WTC11 (cell line): ENCODE results near the gene CSK. TPM values are rescaled to one million over a fixed set of nuclear protein-coding genes. Genes with fewer than 3 reads are reported as not detected.

Experiments
- ATAC-seq: fragments of 200-7000 bp; cut with Tn5 transposase; 2 replicates; pipeline ENCODE4 v1.10.0; 2021; ENCODE audit warnings: mild to moderate bottlenecking, moderate library complexity
- CTCF ChIA-PET: fragments of 300-600 bp; sonication (Branson Sonifier 250); formaldehyde crosslinking; loops from one replicate; lab custom pipeline; 2021; ENCODE audit warnings: antibody characterized with exemption; lab: Charles Lee
- POLR2A ChIA-PET: fragments of 350-600 bp; sonication (Branson Sonifier 250); formaldehyde crosslinking; loops from one replicate; lab custom pipeline; 2021; ENCODE audit warnings: antibody characterized with exemption; lab: Charles Lee
- DNase-seq: peaks from one replicate; pipeline ENCODE4 v3.0.0; 2021; ENCODE audit warnings: low spot score
- H3K27ac Mint-ChIP-seq: 2 replicates; pipeline ENCODE4 v1.8.0; 2021; ENCODE audit warnings: mixed read lengths
- H3K27me3 Mint-ChIP-seq: 2 replicates; pipeline ENCODE4 v1.8.0; 2021; ENCODE audit warnings: low read depth, mild to moderate bottlenecking, moderate library complexity, mixed read lengths
- H3K36me3 Mint-ChIP-seq: 2 replicates; pipeline ENCODE4 v1.8.0; 2021; ENCODE audit warnings: mixed read lengths
- H3K4me1 Mint-ChIP-seq: 2 replicates; pipeline ENCODE4 v1.8.0; 2022; ENCODE audit warnings: mixed read lengths
- H3K4me3 Mint-ChIP-seq: 2 replicates; pipeline ENCODE4 v1.8.0; 2021; ENCODE audit warnings: mild to moderate bottlenecking, moderate library complexity, mixed read lengths
- H3K9me3 Mint-ChIP-seq: 2 replicates; pipeline ENCODE4 v1.8.0; 2021; ENCODE audit warnings: mixed read lengths
- ATF1 ChIP-seq: sonication (generic); formaldehyde crosslinking; IDR thresholded peaks from 2 replicates; pipeline ENCODE4 v1.8.1; 2023; ENCODE audit warnings: mild to moderate bottlenecking, moderate library complexity, missing genetic modification reagents
- CDX4 ChIP-seq: fragments of 250-450 bp; sonication (Bioruptor Pico); IDR thresholded peaks from 2 replicates; pipeline ENCODE4 v1.9.0; 2021; ENCODE audit warnings: moderate library complexity, mild to moderate bottlenecking, inconsistent platforms, borderline replicate concordance
- CREM ChIP-seq: sonication (generic); formaldehyde crosslinking; IDR thresholded peaks from 2 replicates; pipeline ENCODE4 v1.8.1; 2022; ENCODE audit warnings: mild to moderate bottlenecking, missing genetic modification reagents, moderate library complexity
- E2F1 ChIP-seq: sonication (generic); formaldehyde crosslinking; IDR thresholded peaks from 2 replicates; pipeline ENCODE4 v1.8.0; 2022; ENCODE audit warnings: mild to moderate bottlenecking, missing genetic modification reagents
- E2F4 ChIP-seq: sonication (generic); formaldehyde crosslinking; IDR thresholded peaks from 2 replicates; pipeline ENCODE4 v1.8.1; 2022; ENCODE audit warnings: low read depth, mild to moderate bottlenecking, moderate library complexity, missing genetic modification reagents, borderline replicate concordance
- FOXJ3 ChIP-seq: sonication (generic); formaldehyde crosslinking; IDR thresholded peaks from 2 replicates; pipeline ENCODE4 v1.9.0; 2021; ENCODE audit warnings: missing genetic modification reagents, mild to moderate bottlenecking, borderline replicate concordance
- FOXK1 ChIP-seq: sonication (generic); formaldehyde crosslinking; IDR thresholded peaks from 2 replicates; pipeline ENCODE4 v1.8.0; 2022; ENCODE audit warnings: mild to moderate bottlenecking, moderate library complexity, missing genetic modification reagents
- GTF2I ChIP-seq: fragments of 250-450 bp; sonication (Bioruptor Pico); conservative IDR thresholded peaks from 2 replicates; pipeline ENCODE4 v1.4.0; 2021; ENCODE audit warnings: mild to moderate bottlenecking
- HMGA2 ChIP-seq: fragments of 250-450 bp; sonication (Bioruptor Pico); IDR thresholded peaks from 2 replicates; pipeline ENCODE4 v1.4.0; 2021; ENCODE audit warnings: mild to moderate bottlenecking, moderate library complexity
- JAZF1 ChIP-seq: fragments of 250-450 bp; sonication (Bioruptor Pico); IDR thresholded peaks from 2 replicates; pipeline ENCODE4 v1.9.0; 2021; ENCODE audit warnings: moderate library complexity, mild to moderate bottlenecking, inconsistent platforms
- JUN ChIP-seq: sonication (generic); formaldehyde crosslinking; IDR thresholded peaks from 2 replicates; pipeline ENCODE4 v1.8.0; 2023; ENCODE audit warnings: mild to moderate bottlenecking, missing genetic modification reagents
- MYBL2 ChIP-seq: sonication (generic); formaldehyde crosslinking; IDR thresholded peaks from 2 replicates; pipeline ENCODE4 v1.8.1; 2023; ENCODE audit warnings: mild to moderate bottlenecking, moderate library complexity, missing genetic modification reagents
- TCF7 ChIP-seq: sonication (generic); formaldehyde crosslinking; IDR thresholded peaks from 2 replicates; pipeline ENCODE4 v1.8.0; 2022; ENCODE audit warnings: mild to moderate bottlenecking, low read depth, missing genetic modification reagents, moderate library complexity
- TEAD1 ChIP-seq: sonication (generic); formaldehyde crosslinking; IDR thresholded peaks from 2 replicates; pipeline ENCODE4 v1.8.0; 2022; ENCODE audit warnings: mild to moderate bottlenecking, missing genetic modification reagents
- ZNF121 ChIP-seq: sonication (generic); formaldehyde crosslinking; IDR thresholded peaks from 2 replicates; pipeline ENCODE4 v1.8.0; 2023; ENCODE audit warnings: missing genetic modification reagents
- ZNF138 ChIP-seq: sonication (generic); formaldehyde crosslinking; conservative IDR thresholded peaks from 2 replicates; pipeline ENCODE4 v1.8.1; 2022; ENCODE audit warnings: mild to moderate bottlenecking, moderate library complexity, missing genetic modification reagents
- ZNF219 ChIP-seq: sonication (generic); formaldehyde crosslinking; IDR thresholded peaks from 2 replicates; pipeline ENCODE4 v1.8.0; 2023; ENCODE audit warnings: missing genetic modification reagents, mild to moderate bottlenecking, borderline replicate concordance
- ZNF317 ChIP-seq: sonication (generic); formaldehyde crosslinking; IDR thresholded peaks from 2 replicates; pipeline ENCODE4 v1.8.1; 2023; ENCODE audit warnings: low read depth, mild to moderate bottlenecking, moderate library complexity, missing genetic modification reagents, borderline replicate concordance
- ZNF423 ChIP-seq: fragments of 250-450 bp; sonication (Bioruptor Pico); IDR thresholded peaks from 2 replicates; pipeline ENCODE4 v2.1.2; 2022; ENCODE audit warnings: mild to moderate bottlenecking, moderate library complexity
- ZNF512 ChIP-seq: sonication (generic); formaldehyde crosslinking; IDR thresholded peaks from 2 replicates; pipeline ENCODE4 v1.8.1; 2022; ENCODE audit warnings: missing genetic modification reagents, borderline replicate concordance
- total RNA-seq: library from RNA; stranded (reverse); gene quantifications from 3 replicates; pipeline ENCODE4 v1.2.3, GENCODE V29; 2021
- TF ChIP-seq, protein P1 (sequence below): fragments of 250-450 bp; sonication (Bioruptor Pico); IDR thresholded peaks from 2 replicates; pipeline ENCODE4 v1.9.0; 2021; ENCODE audit warnings: mild to moderate bottlenecking, borderline replicate concordance
- TF ChIP-seq, protein P2 (sequence below): fragments of 250-450 bp; sonication (Bioruptor Pico); IDR thresholded peaks from 2 replicates; pipeline ENCODE4 v1.9.0; 2021; ENCODE audit warnings: mild to moderate bottlenecking
- TF ChIP-seq, protein P3 (sequence below): fragments of 250-450 bp; sonication (Bioruptor Pico); IDR thresholded peaks from 2 replicates; pipeline ENCODE4 v2.1.2; 2022; ENCODE audit warnings: mild to moderate bottlenecking, moderate library complexity

Gene CSK
- total RNA-seq, 1 experiment from 2014 or later = 55.1 TPM

DNA sequence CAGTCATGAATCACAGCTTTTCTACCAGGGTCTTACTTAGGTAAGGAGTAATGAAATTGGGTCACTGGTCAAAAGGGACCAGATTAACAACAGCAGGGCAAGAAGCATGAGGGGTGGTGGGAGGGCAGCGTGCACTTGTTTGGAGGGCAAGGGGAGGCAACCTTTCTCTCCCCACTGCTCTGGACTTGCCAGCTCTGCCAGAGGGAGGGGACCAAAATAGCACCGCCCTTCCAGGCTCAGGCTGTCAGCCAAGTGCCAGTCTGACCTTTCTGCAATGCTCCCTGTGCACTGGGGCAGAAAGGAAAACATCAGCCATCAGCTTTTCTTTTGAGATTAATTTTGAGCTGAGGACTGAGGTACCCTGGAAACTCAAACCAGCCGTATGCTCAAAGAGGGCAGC lies 65.6 kb downstream of the CSK start (continued):
- no peak for TF ChIP-seq ZNF317 (CRISPR knock-in tag)
- TF ChIP-seq MYBL2 (CRISPR knock-in tag) = no peak
- TF ChIP-seq E2F1 (CRISPR knock-in tag) = no peak
- TF ChIP-seq ZNF512 (CRISPR knock-in tag) = no peak
- TF ChIP-seq CREM = no peak

DNA sequence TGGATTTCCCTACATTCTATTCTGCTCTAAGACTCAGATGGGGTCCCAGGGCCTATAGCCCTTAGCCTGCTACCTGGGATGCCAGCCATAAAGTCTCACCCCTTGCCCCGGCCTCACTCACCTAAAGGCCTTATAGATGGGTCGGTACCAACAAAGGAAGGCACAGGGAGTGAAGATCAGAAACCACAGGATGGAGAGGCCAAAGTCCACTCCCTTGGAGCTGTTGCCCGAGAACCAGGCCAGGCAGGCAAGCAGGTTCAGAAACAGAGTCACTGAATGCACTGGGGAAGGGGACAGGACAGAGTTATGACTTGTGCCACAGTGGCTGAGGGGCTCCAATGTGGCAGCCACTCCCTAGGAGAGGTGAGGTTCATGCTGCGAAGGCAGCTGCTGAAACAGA lies 68.5 kb downstream of the CSK start:
- Mint-ChIP-seq H3K27me3 (no peaks in the 10 kb centered on the region), H3K4me1 (no peaks in the 10 kb centered on the region), H3K27ac (no peak overlapping the region), H3K4me3 (no peak overlapping the region), H3K9me3 (no peaks in the 10 kb centered on the region), H3K36me3 (peaks cover 15% of the 10 kb centered on the region)
- ATAC-seq (no peak), DNase-seq (no peak)
- CTCF ChIA-PET = no interaction called here
- POLR2A ChIA-PET = no interaction called here
- TF ChIP-seq ATF1 (CRISPR knock-in tag) (no peak), ZNF219 (CRISPR knock-in tag) (no peak), JUN (CRISPR knock-in tag) (no peak), GTF2I (CRISPR knock-in tag) (no peak), FOXK1 (CRISPR knock-in tag) (no peak), HMGA2 (CRISPR knock-in tag) (no peak), CDX4 (no peak), TEAD1 (CRISPR knock-in tag) (no peak), FOXJ3 (CRISPR knock-in tag) (no peak)
- TF ChIP-seq, protein P1, sequence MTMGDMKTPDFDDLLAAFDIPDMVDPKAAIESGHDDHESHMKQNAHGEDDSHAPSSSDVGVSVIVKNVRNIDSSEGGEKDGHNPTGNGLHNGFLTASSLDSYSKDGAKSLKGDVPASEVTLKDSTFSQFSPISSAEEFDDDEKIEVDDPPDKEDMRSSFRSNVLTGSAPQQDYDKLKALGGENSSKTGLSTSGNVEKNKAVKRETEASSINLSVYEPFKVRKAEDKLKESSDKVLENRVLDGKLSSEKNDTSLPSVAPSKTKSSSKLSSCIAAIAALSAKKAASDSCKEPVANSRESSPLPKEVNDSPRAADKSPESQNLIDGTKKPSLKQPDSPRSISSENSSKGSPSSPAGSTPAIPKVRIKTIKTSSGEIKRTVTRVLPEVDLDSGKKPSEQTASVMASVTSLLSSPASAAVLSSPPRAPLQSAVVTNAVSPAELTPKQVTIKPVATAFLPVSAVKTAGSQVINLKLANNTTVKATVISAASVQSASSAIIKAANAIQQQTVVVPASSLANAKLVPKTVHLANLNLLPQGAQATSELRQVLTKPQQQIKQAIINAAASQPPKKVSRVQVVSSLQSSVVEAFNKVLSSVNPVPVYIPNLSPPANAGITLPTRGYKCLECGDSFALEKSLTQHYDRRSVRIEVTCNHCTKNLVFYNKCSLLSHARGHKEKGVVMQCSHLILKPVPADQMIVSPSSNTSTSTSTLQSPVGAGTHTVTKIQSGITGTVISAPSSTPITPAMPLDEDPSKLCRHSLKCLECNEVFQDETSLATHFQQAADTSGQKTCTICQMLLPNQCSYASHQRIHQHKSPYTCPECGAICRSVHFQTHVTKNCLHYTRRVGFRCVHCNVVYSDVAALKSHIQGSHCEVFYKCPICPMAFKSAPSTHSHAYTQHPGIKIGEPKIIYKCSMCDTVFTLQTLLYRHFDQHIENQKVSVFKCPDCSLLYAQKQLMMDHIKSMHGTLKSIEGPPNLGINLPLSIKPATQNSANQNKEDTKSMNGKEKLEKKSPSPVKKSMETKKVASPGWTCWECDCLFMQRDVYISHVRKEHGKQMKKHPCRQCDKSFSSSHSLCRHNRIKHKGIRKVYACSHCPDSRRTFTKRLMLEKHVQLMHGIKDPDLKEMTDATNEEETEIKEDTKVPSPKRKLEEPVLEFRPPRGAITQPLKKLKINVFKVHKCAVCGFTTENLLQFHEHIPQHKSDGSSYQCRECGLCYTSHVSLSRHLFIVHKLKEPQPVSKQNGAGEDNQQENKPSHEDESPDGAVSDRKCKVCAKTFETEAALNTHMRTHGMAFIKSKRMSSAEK = no peak
- TF ChIP-seq, all 79 proteins: peak for 0

GRCh38 chr15:74851960-74852359 lies 70.1 kb downstream of the CSK start:
- no peaks in the 10 kb centered on the region for H3K27me3 Mint-ChIP-seq
- DNase-seq (no peak), ATAC-seq (no peak)
- no peak overlapping the region for H3K27ac Mint-ChIP-seq
- H3K36me3 Mint-ChIP-seq = peaks cover 15% of the 10 kb centered on the region
- CTCF ChIA-PET = interaction anchor here (1.8 kb wide), 1 partner anchor 50 kb away, joined by 6 read pairs; no protein-coding TSS in a partner anchor
- no peak overlapping the region for H3K4me3 Mint-ChIP-seq
- no peaks in the 10 kb centered on the region for H3K4me1 Mint-ChIP-seq
- POLR2A ChIA-PET = no interaction called here
- H3K9me3 Mint-ChIP-seq = no peaks in the 10 kb centered on the region
- TF ChIP-seq JAZF1 (CRISPR knock-in tag) = no peak
- TF ChIP-seq, protein P2, sequence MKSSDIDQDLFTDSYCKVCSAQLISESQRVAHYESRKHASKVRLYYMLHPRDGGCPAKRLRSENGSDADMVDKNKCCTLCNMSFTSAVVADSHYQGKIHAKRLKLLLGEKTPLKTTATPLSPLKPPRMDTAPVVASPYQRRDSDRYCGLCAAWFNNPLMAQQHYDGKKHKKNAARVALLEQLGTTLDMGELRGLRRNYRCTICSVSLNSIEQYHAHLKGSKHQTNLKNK (CRISPR knock-in tag) = no peak
- TF ChIP-seq, protein P3, sequence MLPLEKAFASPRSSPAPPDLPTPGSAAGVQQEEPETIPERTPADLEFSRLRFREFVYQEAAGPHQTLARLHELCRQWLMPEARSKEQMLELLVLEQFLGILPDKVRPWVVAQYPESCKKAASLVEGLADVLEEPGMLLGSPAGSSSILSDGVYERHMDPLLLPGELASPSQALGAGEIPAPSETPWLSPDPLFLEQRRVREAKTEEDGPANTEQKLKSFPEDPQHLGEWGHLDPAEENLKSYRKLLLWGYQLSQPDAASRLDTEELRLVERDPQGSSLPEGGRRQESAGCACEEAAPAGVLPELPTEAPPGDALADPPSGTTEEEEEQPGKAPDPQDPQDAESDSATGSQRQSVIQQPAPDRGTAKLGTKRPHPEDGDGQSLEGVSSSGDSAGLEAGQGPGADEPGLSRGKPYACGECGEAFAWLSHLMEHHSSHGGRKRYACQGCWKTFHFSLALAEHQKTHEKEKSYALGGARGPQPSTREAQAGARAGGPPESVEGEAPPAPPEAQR (CRISPR knock-in tag) = no peak
- no peak for TF ChIP-seq TCF7 (CRISPR knock-in tag)
- no peak for TF ChIP-seq E2F4 (CRISPR knock-in tag)
- no peak for TF ChIP-seq CREM
- no peak for TF ChIP-seq ZNF138 (CRISPR knock-in tag)
- TF ChIP-seq ZNF121 (CRISPR knock-in tag) = no peak
- no peak for TF ChIP-seq ZNF423 (CRISPR knock-in tag)
